ENCODE data around the gene ZNF365.

ZNF365 gene

GRCh38 chr10:62333988-62334682, 40.0 kb upstream of the ZNF365 start:
- no peak overlapping the region for H3K4me3 ChIP-seq (replicated peaks; ENCODE audit: low read depth, low read length)
- DNase-seq (ENCODE audit: extremely low read depth, low read depth), result no peak
- TF ChIP-seq CTCF (IDR thresholded peaks at IDR 0.05; ENCODE audit: low read depth, low read length, missing control alignments), result no peak

DNA sequence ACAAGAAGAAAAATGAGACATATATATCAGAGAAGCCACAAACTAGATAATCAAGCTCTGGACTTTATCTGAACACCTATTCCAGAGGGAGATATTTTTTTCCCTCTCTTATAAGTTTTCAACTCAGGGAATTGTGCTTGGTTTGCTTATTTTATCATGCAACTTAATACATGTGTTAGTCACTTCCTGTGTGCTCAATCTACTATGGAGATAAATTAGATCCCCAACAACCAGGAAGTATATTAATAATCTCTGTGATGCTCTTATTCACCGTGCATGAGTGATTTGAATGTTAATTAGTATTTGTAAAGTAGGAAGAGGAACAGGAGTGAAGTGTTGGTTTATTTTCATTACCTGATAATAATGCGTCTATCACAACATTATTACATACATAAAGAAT, 38.8 kb upstream of the ZNF365 start:
- DNase-seq (ENCODE audit: extremely low read depth, low read depth), result peak; percentile 5
- H3K4me3 ChIP-seq (replicated peaks; ENCODE audit: low read depth, low read length), result no peak overlapping the region
- TF ChIP-seq CTCF (IDR thresholded peaks at IDR 0.05; ENCODE audit: low read depth, low read length, missing control alignments), result no peak

- DNase-seq (ENCODE audit: extremely low read depth, low read depth), result no peak
- H3K4me3 ChIP-seq (replicated peaks; ENCODE audit: low read depth, low read length), result no peak overlapping the region
- TF ChIP-seq CTCF (IDR thresholded peaks at IDR 0.05; ENCODE audit: low read depth, low read length, missing control alignments), result no peak
Observed at GRCh38 chr10:62336404-62336803, 37.8 kb upstream of the ZNF365 start.

- no peak overlapping the region for H3K4me3 ChIP-seq (replicated peaks; ENCODE audit: low read depth, low read length)
- no peak for DNase-seq (ENCODE audit: extremely low read depth, low read depth)
- no peak for TF ChIP-seq CTCF (IDR thresholded peaks at IDR 0.05; ENCODE audit: low read depth, low read length, missing control alignments)
Observed at GRCh38 chr10:62341419-62341818, 32.8 kb upstream of the ZNF365 start.

- TF ChIP-seq CTCF (IDR thresholded peaks at IDR 0.05; ENCODE audit: low read depth, low read length, missing control alignments), result no peak
- H3K4me3 ChIP-seq (replicated peaks; ENCODE audit: low read depth, low read length), result no peak overlapping the region
- DNase-seq (ENCODE audit: extremely low read depth, low read depth), result no peak
Observed at GRCh38 chr10:62343000-62343399, 31.2 kb upstream of the ZNF365 start.

DNA sequence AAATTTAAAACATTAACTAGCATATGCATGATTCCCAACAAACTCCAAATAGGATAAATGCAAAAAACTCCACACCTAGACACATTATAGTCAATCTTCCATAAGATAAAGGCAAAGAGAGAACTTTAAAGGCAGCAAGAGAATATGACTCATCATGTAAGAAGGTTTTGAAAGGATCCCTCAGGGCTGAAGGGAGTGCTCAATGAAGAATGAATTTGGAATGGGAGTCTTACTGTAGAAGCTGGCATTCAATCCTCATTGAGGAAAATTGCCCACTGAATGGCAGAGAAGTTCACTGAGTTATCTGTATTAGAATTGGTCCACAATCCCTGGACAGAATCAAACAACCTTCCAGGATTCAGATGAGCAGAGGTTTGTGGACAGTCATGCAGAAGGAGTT, 26.1 kb upstream of the ZNF365 start:
- DNase-seq (ENCODE audit: extremely low read depth, low read depth), result no peak
- no peak overlapping the region for H3K4me3 ChIP-seq (replicated peaks; ENCODE audit: low read depth, low read length)
- no peak for TF ChIP-seq CTCF (IDR thresholded peaks at IDR 0.05; ENCODE audit: low read depth, low read length, missing control alignments)

All from HFF-Myc (cell line).